Effector memory CD8-positive, alpha-beta T cell (primary cell): ENCODE data around the gene PRUNE1.

Experiments used
- ATAC-seq: fragments of 150-1000 bp; cut with Tn5 transposase; replicated peaks from 2 replicates; pipeline ENCODE4 v1.10.0; 2021; ENCODE audit warnings: mild to moderate bottlenecking, moderate library complexity
- DNase-seq, 3 experiments: peaks; one replicate each; pipeline ENCODE4 v3.0.0; 2021
- H3K27ac Mint-ChIP-seq, 2 donors: one replicate each; pipeline ENCODE4 v1.8.0; 2022; ENCODE audit warnings: mild to moderate bottlenecking in 2 of 2, mixed read lengths in 2 of 2, moderate library complexity in 2 of 2
- H3K27me3 Mint-ChIP-seq, 2 donors: one replicate each; pipeline ENCODE4 v1.8.0; 2022; ENCODE audit warnings: mixed read lengths in 2 of 2
- H3K36me3 Mint-ChIP-seq: one replicate; pipeline ENCODE4 v1.8.0; 2022; ENCODE audit warnings: mild to moderate bottlenecking, moderate library complexity, mixed read lengths; ENCODE audit not compliant: insufficient read depth
- H3K4me1 Mint-ChIP-seq, 2 donors: one replicate each; pipeline ENCODE4 v1.8.0; 2022; ENCODE audit warnings: low read depth in 2 of 2, mixed read lengths in 2 of 2
- H3K4me3 Mint-ChIP-seq, 2 donors: one replicate each; pipeline ENCODE4 v1.8.0; 2022; ENCODE audit warnings: mild to moderate bottlenecking in 2 of 2, mixed read lengths in 2 of 2, moderate library complexity in 2 of 2
- H3K9me3 Mint-ChIP-seq, 2 donors: one replicate each; pipeline ENCODE4 v1.8.0; 2022; ENCODE audit warnings: mixed read lengths in 2 of 2

Gene PRUNE1

GRCh38 chr1:151056149-151056548 lies 47.9 kb downstream of the PRUNE1 start:
- peak overlapping the region; percentile 95 to 97 for H3K4me3 Mint-ChIP-seq
- peaks cover 56 to 62% of the 10 kb centered on the region in 2 donors for H3K4me1 Mint-ChIP-seq
- peaks cover 86% of the 10 kb centered on the region for H3K36me3 Mint-ChIP-seq
- DNase-seq, result peak; percentile 24 to 35 (median 29)
- ATAC-seq, result peak; percentile 30
- H3K9me3 Mint-ChIP-seq, result no peaks in the 10 kb centered on the region
- H3K27me3 Mint-ChIP-seq, result no peaks in the 10 kb centered on the region
- peak overlapping the region; percentile 97 to 98 for H3K27ac Mint-ChIP-seq

GRCh38 chr1:151058692-151059091 lies 50.4 kb downstream of the PRUNE1 start:
- H3K27ac Mint-ChIP-seq, result peak overlapping the region; percentile 97 to 98
- H3K27me3 Mint-ChIP-seq, result no peaks in the 10 kb centered on the region
- peaks cover 62% of the 10 kb centered on the region for H3K36me3 Mint-ChIP-seq
- H3K4me3 Mint-ChIP-seq, result peak overlapping the region; percentile 95 to 97
- no peaks in the 10 kb centered on the region for H3K9me3 Mint-ChIP-seq
- H3K4me1 Mint-ChIP-seq, result peaks cover 53 to 65% of the 10 kb centered on the region in 2 donors
- DNase-seq (no peak), ATAC-seq (no peak)

- H3K36me3 Mint-ChIP-seq, result peaks cover 55% of the 10 kb centered on the region
- no peaks in the 10 kb centered on the region for H3K9me3 Mint-ChIP-seq
- H3K27me3 Mint-ChIP-seq, result no peaks in the 10 kb centered on the region
- peaks cover 50 to 58% of the 10 kb centered on the region in 2 donors for H3K4me1 Mint-ChIP-seq
- peak within 1 kb of the TSS; percentile 95 to 97 for H3K4me3 Mint-ChIP-seq
- ATAC-seq (peak; percentile 77), DNase-seq (peak; percentile 80 to 83 (median 81))
- H3K27ac Mint-ChIP-seq, result peak within 1 kb of the TSS; percentile 97 to 98
Measured at GRCh38 chr1:151059109-151060006, 51.1 kb downstream of the PRUNE1 start, which contains the start of gene CDC42SE1. TSS of gene CDC42SE1 (minus strand) at chr1:151059622. CDS start at chr1:151055730, 3,892 bp downstream.

GRCh38 chr1:151060007-151060656 lies 51.9 kb downstream of the PRUNE1 start, which contains the start of gene MLLT11:
TSS of gene MLLT11 (plus strand) at chr1:151060397. CDS start at chr1:151067225, 6,828 bp downstream.
- peaks cover 47 to 50% of the 10 kb centered on the region in 2 donors for H3K4me1 Mint-ChIP-seq
- H3K27me3 Mint-ChIP-seq, result no peaks in the 10 kb centered on the region
- DNase-seq, result no peak
- peaks cover 48% of the 10 kb centered on the region for H3K36me3 Mint-ChIP-seq
- no peaks in the 10 kb centered on the region for H3K9me3 Mint-ChIP-seq
- H3K27ac Mint-ChIP-seq, result peak within 1 kb of the TSS; percentile 97 to 98
- H3K4me3 Mint-ChIP-seq, result peak within 1 kb of the TSS; percentile 95 to 97
- ATAC-seq, result no peak

- H3K4me1 Mint-ChIP-seq, result peaks cover 40 to 43% of the 10 kb centered on the region in 2 donors
- H3K9me3 Mint-ChIP-seq, result no peaks in the 10 kb centered on the region
- peaks cover 41% of the 10 kb centered on the region for H3K36me3 Mint-ChIP-seq
- H3K27me3 Mint-ChIP-seq, result no peaks in the 10 kb centered on the region
- no peak for ATAC-seq
- peak overlapping the region; percentile 97 to 98 for H3K27ac Mint-ChIP-seq
- peak overlapping the region; percentile 95 to 97 for H3K4me3 Mint-ChIP-seq
- DNase-seq, result no peak
Measured at GRCh38 chr1:151060657-151061421, 52.6 kb downstream of the PRUNE1 start.

GRCh38 chr1:151061704-151062103 lies 53.5 kb downstream of the PRUNE1 start:
- Mint-ChIP-seq H3K36me3 (peaks cover 32% of the 10 kb centered on the region), H3K27ac (no peak overlapping the region), H3K27me3 (no peaks in the 10 kb centered on the region), H3K9me3 (no peaks in the 10 kb centered on the region), H3K4me3 (no peak overlapping the region), H3K4me1 (peaks cover 31 to 34% of the 10 kb centered on the region in 2 donors)
- no peak for ATAC-seq
- no peak for DNase-seq

- Mint-ChIP-seq H3K27me3 (no peaks in the 10 kb centered on the region), H3K36me3 (peaks cover 21% of the 10 kb centered on the region), H3K9me3 (no peaks in the 10 kb centered on the region), H3K4me1 (peaks cover 23 to 25% of the 10 kb centered on the region in 2 donors), H3K27ac (no peak overlapping the region), H3K4me3 (no peak overlapping the region)
- no peak for ATAC-seq
- no peak for DNase-seq
Measured at GRCh38 chr1:151062741-151063371, 54.6 kb downstream of the PRUNE1 start.

- Mint-ChIP-seq H3K4me1 (peaks cover 12 to 17% of the 10 kb centered on the region in 2 donors), H3K27me3 (no peaks in the 10 kb centered on the region), H3K4me3 (no peak overlapping the region), H3K36me3 (peaks cover 10% of the 10 kb centered on the region), H3K9me3 (no peaks in the 10 kb centered on the region), H3K27ac (no peak overlapping the region)
- no peak for DNase-seq
- no peak for ATAC-seq
Measured at GRCh38 chr1:151065089-151065645, 56.9 kb downstream of the PRUNE1 start.

- Mint-ChIP-seq H3K9me3 (no peaks in the 10 kb centered on the region), H3K4me3 (no peak overlapping the region), H3K27me3 (no peaks in the 10 kb centered on the region), H3K27ac (peak overlapping the region in 1 of 2 donors; percentile 39), H3K36me3 (peaks cover 29% of the 10 kb centered on the region), H3K4me1 (peaks cover 14% of the 10 kb centered on the region in 2 donors)
- DNase-seq (no peak), ATAC-seq (no peak)
Measured at GRCh38 chr1:151067185-151067584, 58.9 kb downstream of the PRUNE1 start.

GRCh38 chr1:151069103-151069486 lies 60.8 kb downstream of the PRUNE1 start:
- Mint-ChIP-seq H3K27ac (peak overlapping the region; percentile 76 to 99), H3K4me3 (peak overlapping the region; percentile 94 to 95), H3K36me3 (peaks cover 37% of the 10 kb centered on the region), H3K9me3 (no peaks in the 10 kb centered on the region), H3K27me3 (no peaks in the 10 kb centered on the region), H3K4me1 (peaks cover 14 to 17% of the 10 kb centered on the region in 2 donors)
- DNase-seq (no peak), ATAC-seq (no peak)

- ATAC-seq (peak; percentile 80), DNase-seq (peak; percentile 79 to 84 (median 81))
- no peaks in the 10 kb centered on the region for H3K27me3 Mint-ChIP-seq
- peaks cover 42% of the 10 kb centered on the region for H3K36me3 Mint-ChIP-seq
- peaks cover 13 to 17% of the 10 kb centered on the region in 2 donors for H3K4me1 Mint-ChIP-seq
- H3K27ac Mint-ChIP-seq, result peak within 1 kb of the TSS; percentile 97 to 99
- H3K4me3 Mint-ChIP-seq, result peak within 1 kb of the TSS; percentile 94 to 95
- no peaks in the 10 kb centered on the region for H3K9me3 Mint-ChIP-seq
Measured at GRCh38 chr1:151070474-151071276, 62.4 kb downstream of the PRUNE1 start, which contains the start of gene GABPB2. TSS of gene GABPB2 (plus strand) at chr1:151070761. CDS start at chr1:151088190, 17,429 bp downstream.

GRCh38 chr1:151072224-151072623 lies 64.0 kb downstream of the PRUNE1 start:
- Mint-ChIP-seq H3K27me3 (no peaks in the 10 kb centered on the region), H3K9me3 (no peaks in the 10 kb centered on the region), H3K4me3 (peak overlapping the region; percentile 94 to 95), H3K27ac (peak overlapping the region; percentile 97 to 99), H3K4me1 (peaks cover 15 to 17% of the 10 kb centered on the region in 2 donors), H3K36me3 (peaks cover 43% of the 10 kb centered on the region)
- DNase-seq, result no peak
- ATAC-seq, result no peak
